Measurements from ENCODE around the gene G6PD.
"Not testable (repeated sequence)": the region's sequence is repeated elsewhere in the genome, so short reads cannot be mapped to it uniquely, and the experiment has no call there.

GRCh38 chrX:154575076-154575475 is 28.4 kb upstream of the G6PD start:
- not testable (repeated sequence) for TF ChIP-seq CTCF (IDR thresholded peaks at IDR 0.05); ZFX (IDR thresholded peaks at IDR 0.05; ENCODE audit: borderline replicate concordance)
